BJ (cell line): Measurements from ENCODE around the gene GIPC1. TPM values are rescaled to one million over a fixed set of nuclear protein-coding genes. Genes with fewer than 3 reads are reported as not detected.

ENCODE experiments used
- CTCF ChIA-PET: fragments of 350-600 bp; formaldehyde crosslinking; extraction: SDS; loops from one replicate; lab custom pipeline; 2021; ENCODE audit warnings: antibody characterized with exemption, inconsistent platforms; lab: Yijun Ruan, JAX
- POLR2A ChIA-PET: fragments of 300-600 bp; sonication (Branson Sonifier 250); formaldehyde crosslinking; extraction: SDS; loops from one replicate; lab custom pipeline; 2021; ENCODE audit warnings: antibody characterized with exemption; lab: Charles Lee
- DNase-seq: peaks from one replicate; pipeline ENCODE4 v3.0.0-alpha.2; 2011; ENCODE audit warnings: low read depth
- H3K27me3 ChIP-seq: 2 replicates; pipeline ENCODE4 v1.6.0; 2011; ENCODE audit warnings: low read length; ENCODE audit not compliant: control insufficient read depth, insufficient read depth
- H3K36me3 ChIP-seq: 2 replicates; pipeline ENCODE4 v1.5.1; 2011; ENCODE audit warnings: low read length; ENCODE audit not compliant: control insufficient read depth, insufficient read depth
- H3K4me3 ChIP-seq: 2 replicates; pipeline ENCODE4 v1.5.1; 2011; ENCODE audit warnings: low read depth, mild to moderate bottlenecking, control low read depth, low read length
- polyA plus RNA-seq: library from polyadenylated mRNA; depleted of rRNA; stranded (reverse); fragments of >200 nt; gene quantifications from 2 replicates; pipeline ENCODE4 v1.2.3, GENCODE V29; 2011
- TF ChIP-seq, protein P1 (sequence below): IDR thresholded peaks from 2 replicates; pipeline ENCODE4 v1.5.1; 2011; ENCODE audit warnings: low read depth, mild to moderate bottlenecking, control low read depth, inconsistent platforms, low read length, moderate library complexity; ENCODE audit not compliant: insufficient read depth

Gene GIPC1
- polyA plus RNA-seq, 1 experiment: 119 TPM

DNA sequence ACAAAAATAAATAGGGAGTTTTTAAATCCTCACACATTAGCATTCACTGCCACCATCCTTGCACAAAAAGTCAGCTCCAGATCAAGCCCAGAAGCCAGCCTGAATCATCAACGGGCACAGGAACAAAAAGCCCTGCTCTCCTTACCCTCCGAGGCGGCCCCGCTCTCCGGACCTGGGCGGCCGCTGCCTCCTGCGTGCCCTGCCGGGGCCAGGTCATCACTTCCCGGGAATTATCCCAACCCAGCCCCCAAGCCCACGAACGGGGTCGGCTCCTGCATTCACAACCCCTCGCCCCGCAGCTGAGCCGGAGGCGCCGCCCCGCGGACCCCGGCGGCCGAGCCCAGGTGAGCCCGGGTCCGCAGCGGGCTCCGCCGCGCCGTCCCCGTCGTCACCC is 21.5 kb upstream of the GIPC1 start:
- Histone ChIP-seq H3K36me3 (peaks cover 13% of the 10 kb centered on the region), H3K4me3 (peak overlapping the region; percentile 90), H3K27me3 (no peaks in the 10 kb centered on the region)
- DNase-seq: no peak
- ChIA-PET POLR2A (interaction anchor here (0.5 to 1.5 kb wide), 2 partner anchors 12 to 1602 kb away, joined by 3 to 5 read pairs; no protein-coding TSS in a partner anchor), CTCF (interaction anchor here (1.1 to 3.6 kb wide), 4 partner anchors 12 to 45 kb away, joined by 3 to 23 read pairs (median 4); no protein-coding TSS in a partner anchor)
- TF ChIP-seq, protein P1, sequence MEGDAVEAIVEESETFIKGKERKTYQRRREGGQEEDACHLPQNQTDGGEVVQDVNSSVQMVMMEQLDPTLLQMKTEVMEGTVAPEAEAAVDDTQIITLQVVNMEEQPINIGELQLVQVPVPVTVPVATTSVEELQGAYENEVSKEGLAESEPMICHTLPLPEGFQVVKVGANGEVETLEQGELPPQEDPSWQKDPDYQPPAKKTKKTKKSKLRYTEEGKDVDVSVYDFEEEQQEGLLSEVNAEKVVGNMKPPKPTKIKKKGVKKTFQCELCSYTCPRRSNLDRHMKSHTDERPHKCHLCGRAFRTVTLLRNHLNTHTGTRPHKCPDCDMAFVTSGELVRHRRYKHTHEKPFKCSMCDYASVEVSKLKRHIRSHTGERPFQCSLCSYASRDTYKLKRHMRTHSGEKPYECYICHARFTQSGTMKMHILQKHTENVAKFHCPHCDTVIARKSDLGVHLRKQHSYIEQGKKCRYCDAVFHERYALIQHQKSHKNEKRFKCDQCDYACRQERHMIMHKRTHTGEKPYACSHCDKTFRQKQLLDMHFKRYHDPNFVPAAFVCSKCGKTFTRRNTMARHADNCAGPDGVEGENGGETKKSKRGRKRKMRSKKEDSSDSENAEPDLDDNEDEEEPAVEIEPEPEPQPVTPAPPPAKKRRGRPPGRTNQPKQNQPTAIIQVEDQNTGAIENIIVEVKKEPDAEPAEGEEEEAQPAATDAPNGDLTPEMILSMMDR: no peak

GRCh38 chr19:14516746-14517438 is 21.0 kb upstream of the GIPC1 start:
- ChIA-PET POLR2A (interaction anchor here (0.5 kb wide), 1 partner anchor 1602 kb away, joined by 3 read pairs; no protein-coding TSS in a partner anchor), CTCF (interaction anchor here (1.1 to 3.6 kb wide), 4 partner anchors 9 to 44 kb away, joined by 3 to 23 read pairs (median 4); no protein-coding TSS in a partner anchor)
- TF ChIP-seq, protein P1: no peak
- Histone ChIP-seq H3K4me3 (peak overlapping the region; percentile 90), H3K36me3 (peaks cover 13% of the 10 kb centered on the region), H3K27me3 (no peaks in the 10 kb centered on the region)
- no peak for DNase-seq

DNA sequence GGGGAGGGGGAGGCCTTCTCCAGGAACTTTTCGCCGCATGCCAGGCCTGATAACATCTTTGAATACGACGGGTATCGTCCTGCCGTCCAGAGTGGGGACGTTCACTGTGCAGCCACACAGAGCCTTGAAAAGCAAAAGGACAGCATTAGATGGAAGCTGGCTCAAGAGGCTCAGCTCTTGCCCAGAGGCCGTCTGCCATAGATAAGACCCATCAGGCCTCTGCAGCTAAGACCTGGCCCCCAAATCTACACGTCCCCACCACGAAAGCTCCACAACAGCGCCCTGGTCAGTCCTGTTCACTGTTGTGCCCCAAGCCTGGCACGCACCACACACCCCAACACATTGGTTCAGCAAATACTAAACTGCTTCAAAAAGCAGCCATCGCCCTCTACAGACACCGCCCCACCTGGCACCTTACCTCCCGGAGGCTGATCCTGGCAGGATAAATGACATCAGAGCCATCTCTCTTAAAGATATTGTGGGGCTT is 20.2 kb upstream of the GIPC1 start:
- DNase-seq: no peak
- peaks cover 13% of the 10 kb centered on the region for H3K36me3 ChIP-seq
- TF ChIP-seq, protein P1: no peak
- CTCF ChIA-PET: interaction anchor here (1.1 to 3.6 kb wide), 3 partner anchors 10 to 36 kb away, joined by 3 to 23 read pairs (median 5); no protein-coding TSS in a partner anchor
- H3K27me3 ChIP-seq: no peaks in the 10 kb centered on the region
- POLR2A ChIA-PET: no interaction called here
- H3K4me3 ChIP-seq: peak overlapping the region; percentile 90

- POLR2A ChIA-PET: no interaction called here
- H3K36me3 ChIP-seq: peaks cover 13% of the 10 kb centered on the region
- TF ChIP-seq, protein P1: no peak
- DNase-seq: no peak
- no peaks in the 10 kb centered on the region for H3K27me3 ChIP-seq
- CTCF ChIA-PET: interaction anchor here (1.1 to 3.6 kb wide), 3 partner anchors 10 to 36 kb away, joined by 3 to 23 read pairs (median 5); no protein-coding TSS in a partner anchor
- no peak overlapping the region for H3K4me3 ChIP-seq
Observed at GRCh38 chr19:14515501-14516047, 19.6 kb upstream of the GIPC1 start.

DNA sequence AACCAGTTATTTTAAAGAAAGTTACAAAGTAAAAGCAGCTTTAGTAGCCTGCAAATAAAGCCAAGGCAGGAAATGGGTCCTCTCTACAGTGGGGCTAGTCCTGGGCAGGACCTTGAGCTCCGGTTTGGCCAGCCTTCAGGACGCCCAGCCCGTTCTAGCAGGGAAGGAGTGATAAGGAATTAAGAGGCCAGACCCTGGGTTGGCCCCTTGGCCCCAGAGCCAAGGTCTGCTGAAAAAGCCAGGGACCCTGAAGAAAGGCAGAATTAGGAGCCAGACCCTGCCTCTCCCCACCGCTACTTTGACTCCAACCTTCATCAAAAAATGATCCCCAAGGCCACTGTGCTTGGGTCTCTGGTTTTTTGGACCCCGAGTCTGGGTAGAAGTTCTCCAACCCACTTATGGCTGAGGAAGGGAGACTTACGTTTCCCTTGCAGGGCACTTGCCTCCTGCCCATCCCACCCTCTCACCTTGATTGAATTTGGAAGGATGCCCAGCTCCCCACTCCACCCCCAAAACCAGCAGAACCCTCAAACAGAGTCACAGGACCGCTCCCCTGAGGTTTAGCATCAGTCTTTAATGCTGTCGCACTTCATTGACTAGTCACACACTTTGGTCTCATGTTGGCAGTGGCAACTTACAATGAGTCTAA is 18.4 kb upstream of the GIPC1 start:
- POLR2A ChIA-PET: no interaction called here
- CTCF ChIA-PET: no interaction called here
- DNase-seq: no peak
- H3K4me3 ChIP-seq: no peak overlapping the region
- H3K36me3 ChIP-seq: peaks cover 13% of the 10 kb centered on the region
- TF ChIP-seq, protein P1: no peak
- no peaks in the 10 kb centered on the region for H3K27me3 ChIP-seq
